Activated T-helper 1 cell treated with Interleukin-2 at 50 U/mL for 16 hours (primary cell): ENCODE results near the gene HOXD10.

ENCODE experiments used
- DNase-seq: peaks from one replicate; pipeline ENCODE4 v3.0.0-alpha.2; 2020; ENCODE audit warnings: low read depth

HOXD10 gene

DNA sequence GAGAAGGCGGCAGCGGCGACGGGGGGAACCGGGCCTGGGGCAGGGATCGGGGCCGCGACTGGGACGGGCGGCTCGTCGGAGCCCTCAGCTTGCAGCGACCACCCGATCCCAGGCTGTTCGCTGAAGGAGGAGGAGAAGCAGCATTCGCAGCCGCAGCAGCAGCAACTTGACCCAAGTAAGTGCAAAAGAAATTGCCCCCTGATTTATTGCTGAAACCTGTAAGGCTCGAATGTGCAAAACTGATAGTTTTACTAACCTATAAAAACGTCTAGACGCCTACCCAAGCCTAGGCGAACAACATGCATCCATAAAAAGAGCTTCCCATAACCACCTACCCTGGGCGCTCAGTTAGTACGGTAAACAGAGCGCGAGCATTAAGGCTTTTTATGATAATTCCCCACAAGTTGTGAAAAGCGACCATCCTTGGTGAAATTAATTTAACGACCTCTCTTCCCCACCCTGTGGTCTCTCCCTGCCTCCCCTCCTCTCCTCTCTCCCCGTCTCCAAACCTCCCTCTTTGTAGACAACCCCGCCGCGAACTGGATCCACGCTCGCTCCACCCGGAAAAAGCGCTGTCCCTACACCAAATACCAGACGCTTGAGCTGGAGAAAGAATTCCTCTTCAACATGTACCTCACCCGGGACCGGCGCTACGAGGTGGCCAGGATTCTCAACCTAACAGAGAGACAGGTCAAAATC is 7.0 kb downstream of the HOXD10 start:
- DNase-seq: no peak

DNA sequence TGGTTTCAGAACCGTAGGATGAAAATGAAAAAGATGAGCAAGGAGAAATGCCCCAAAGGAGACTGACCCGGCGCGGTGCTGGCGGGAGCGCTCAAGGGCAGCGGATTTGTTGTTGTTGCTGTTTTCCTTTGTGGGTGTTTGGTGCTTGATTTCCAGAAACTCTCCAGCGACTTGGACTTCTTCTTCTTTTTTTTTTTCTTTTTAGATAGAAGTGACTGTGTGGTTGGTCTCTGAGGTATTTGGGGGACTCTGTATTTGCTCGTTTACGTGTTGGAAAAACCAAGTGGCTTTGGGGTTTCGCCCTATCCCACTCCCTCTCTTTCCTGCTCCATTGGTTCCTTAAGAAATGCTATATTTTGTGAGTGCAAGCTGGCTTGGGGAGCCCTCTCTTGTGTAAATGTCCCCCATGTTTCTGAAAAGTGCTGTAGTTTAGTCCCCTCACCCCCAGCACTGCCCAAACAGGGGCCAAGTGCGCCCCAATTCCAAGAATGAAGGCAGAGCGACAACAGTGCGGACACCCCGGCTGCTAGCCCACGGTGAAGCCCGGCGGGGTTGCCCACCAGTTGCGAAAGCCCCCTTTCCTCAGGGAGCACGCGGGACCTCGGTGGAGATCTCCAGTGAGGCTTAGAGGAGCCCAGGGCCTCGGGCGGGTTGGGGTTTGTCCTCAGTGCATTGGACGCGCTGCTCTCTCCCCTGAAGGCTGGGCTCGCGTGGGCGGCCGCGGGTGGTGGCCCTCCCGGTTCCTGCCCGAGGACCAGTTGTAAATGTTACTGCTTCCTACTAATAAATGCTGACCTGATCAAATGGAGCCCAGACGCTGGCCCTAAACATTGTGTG is 7.8 kb downstream of the HOXD10 start:
- DNase-seq: no peak

DNA sequence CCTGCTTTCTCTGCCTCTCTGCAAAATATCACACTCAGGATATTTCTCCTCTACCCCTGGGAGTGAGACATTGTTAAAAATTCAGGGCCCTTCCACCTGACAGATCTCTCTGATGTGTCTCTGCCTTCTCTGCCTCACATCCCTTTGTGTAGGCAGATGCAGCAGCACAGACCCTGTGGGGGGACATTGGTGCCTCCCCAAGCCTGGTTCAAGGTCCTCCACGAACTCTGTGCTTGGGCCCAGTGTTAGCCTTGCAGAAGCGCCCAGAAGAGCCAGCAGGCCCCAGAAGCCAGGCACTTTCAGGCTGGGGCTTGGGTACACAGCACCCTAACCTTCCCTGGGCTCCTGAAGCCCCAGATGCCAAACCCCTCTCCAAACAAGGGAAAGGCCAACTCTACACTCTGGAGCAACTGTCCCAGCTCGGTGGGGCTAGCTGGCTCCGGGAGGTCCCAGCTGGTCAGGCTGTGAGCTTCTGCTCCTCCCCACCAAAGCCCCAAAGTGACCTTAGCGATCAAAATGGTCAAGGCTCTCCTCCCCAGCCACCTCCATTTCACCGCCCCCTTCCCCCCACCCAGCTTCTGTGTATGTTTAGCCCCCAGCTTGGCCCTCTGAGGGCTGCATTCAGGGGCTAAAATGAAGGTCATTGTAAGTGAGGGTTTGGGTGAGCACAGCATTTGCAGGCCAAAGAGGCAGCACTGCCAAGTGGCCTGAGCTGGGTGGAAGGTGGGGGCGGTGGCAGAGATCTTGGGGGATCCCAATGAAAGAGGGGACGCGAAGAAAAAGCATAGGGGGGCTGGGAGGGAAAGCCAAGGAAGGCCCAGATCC is 8.6 kb downstream of the HOXD10 start:
- DNase-seq: no peak

DNA sequence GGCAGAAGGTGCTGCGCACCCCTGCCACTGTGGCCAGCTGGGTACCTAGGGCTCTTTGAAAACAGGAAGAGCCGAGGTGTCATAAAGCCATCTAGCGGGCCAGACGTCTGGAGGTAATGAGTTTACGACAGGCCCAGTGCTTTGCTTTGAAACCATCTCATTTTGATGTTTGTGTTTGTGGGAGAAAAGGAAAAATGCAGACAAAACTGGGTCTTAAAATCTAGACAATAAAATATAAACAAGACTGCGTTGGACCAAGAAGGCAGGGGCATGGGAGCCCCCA is 9.1 kb downstream of the HOXD10 start:
- DNase-seq: no peak

DNA sequence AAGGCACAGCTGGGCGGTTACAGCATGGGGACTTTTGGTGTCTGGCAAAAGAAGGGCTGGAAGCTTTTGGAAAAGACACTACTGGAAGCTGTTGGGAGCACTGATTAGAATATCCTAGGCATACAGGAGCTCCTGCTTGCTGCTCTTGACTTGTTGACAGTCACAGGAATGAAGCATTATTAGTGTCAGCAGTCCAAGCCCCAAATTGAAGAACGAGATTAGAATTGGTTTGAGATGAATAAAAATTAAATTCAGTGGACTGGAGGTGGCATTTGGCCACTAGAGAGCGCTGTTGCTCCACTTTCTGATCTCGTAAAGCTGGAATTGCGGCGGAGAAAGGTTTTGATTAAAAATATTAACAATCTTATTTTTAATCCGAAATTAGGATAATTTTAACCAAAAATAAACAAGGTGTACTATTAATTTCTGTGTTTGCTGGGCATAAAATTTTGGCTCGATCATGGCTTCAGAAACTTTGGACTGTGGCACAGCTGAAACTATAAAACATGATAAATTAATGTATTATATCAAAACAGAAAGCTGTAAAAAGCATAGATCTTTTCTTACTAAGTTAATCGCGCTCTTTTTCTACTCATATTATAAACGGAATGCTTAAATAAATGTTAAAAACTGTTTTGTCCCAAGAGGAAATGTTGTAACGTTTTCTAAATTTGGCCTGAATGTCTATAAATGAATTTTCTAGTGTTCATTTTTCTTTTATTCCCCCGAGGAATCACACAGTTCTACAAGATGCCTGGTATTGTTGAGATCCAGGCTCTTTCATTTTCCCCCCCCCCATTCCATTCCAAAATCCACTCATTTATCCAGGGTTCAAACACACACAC is 10.6 kb downstream of the HOXD10 start:
- DNase-seq: peak; percentile 27

DNA sequence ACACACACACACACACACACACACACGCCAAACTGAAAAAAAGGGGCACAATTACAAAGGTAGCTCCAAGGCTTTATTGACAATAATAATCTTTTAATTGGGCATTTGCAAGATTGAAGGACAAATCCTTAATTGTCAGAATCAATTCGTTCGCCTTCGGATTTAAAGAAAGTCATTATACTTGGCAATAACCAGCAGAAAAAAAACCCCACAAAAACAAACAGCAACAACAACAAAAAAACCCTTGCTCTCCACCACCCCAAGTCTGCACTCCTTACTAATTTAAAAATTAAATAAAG is 11.1 kb downstream of the HOXD10 start:
- DNase-seq: no peak

DNA sequence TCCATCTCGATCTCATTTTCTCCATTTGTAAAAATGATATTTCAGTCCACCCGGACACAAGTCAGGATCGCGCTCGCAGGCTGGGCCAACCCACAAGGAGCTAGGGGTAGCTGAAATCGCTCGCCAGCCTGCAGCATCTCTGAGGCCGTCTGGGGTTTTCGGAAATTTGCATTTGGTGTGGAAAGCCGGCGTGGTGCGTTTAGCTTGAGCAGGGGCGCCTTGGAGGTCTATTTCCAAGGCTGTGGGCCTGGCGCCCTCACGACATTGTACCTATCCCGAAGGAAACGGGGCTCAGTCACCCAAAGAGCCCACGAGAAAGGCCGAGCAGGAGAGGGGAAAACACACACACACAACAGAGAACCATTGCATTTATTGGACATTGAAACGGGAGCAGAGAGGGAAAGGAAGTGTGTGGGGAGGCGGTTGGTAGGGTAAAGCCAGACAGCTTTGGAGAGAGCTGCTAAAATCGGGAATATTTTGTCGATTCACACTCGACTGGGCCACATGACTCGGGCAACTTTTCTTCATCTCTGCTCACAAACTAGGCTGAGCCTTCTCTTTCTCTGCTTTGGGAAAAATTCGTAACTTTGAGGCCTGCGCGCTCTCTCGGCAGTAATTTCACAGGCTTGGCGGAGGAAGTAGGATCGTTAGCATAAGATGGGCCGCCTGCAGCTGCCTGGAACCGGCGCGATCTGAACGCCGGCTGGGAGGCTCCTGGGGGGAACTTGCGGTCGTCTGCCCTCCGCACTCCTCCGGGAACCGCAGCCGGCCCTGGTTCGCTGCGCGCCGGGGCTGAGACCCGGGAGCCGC is 11.8 kb downstream of the HOXD10 start:
- DNase-seq: no peak

DNA sequence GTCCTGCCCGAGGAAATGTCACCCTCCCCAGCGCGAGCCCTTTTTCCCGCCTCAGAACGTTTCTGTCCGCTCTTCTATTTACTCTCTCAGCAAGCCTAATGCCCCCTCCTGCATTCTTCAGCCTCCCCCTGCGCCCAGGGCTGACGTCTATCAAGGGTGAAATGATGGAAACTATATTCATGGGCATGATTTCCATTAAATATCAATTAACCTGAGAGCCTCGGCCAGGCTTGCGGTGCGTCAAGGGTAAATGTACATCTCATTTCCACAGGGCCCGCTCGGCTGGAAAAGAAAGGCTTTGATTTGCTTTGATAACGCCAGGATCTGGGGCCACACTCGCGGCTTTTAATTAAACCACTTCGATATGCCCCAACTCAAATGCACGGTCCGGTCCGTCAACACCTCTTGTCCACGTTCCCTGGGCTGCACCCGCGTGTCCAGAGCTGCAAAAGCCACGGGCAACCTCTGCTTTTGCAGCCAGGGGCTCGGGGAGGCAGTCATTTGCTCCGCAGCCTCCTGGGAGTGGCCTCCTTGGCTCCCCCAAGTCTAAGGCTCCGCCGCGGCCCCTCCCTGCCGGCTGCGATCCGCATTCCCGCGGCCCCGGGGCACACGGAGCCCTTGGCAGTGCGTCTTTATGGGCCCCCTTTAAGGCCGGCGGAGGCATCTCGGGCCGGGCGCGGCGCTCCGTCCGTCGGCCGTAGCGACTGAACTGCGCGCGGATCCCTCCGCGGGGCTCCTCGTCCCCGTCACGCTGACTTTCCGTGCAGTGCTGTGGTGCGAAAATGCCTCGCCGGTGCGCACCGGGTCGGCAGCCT is 12.6 kb downstream of the HOXD10 start, which contains the start of gene HOXD8:
Gene HOXD8, plus strand, starts transcription at position 724 of the 815 bp plus-strand sequence. CDS start 662 bp downstream, outside the sequence.
- no peak for DNase-seq

DNA sequence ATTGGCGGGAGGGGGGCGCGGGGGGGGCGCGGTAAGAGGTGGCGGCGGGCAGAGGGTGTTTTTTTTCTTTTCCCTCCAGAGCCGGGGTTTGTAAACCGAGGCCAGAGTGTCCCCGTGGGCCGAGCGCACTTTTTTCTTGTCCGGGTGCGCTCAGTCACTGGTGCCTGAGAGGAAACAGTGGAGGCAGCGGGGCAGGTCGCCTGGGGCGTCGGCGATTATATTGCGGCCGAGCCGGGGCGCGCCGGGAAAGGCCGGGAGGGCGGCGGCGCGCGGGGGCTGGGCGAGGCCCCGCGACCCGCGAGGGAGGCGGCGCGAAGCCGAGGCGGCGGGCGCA is 13.2 kb downstream of the HOXD10 start:
- DNase-seq: no peak

DNA sequence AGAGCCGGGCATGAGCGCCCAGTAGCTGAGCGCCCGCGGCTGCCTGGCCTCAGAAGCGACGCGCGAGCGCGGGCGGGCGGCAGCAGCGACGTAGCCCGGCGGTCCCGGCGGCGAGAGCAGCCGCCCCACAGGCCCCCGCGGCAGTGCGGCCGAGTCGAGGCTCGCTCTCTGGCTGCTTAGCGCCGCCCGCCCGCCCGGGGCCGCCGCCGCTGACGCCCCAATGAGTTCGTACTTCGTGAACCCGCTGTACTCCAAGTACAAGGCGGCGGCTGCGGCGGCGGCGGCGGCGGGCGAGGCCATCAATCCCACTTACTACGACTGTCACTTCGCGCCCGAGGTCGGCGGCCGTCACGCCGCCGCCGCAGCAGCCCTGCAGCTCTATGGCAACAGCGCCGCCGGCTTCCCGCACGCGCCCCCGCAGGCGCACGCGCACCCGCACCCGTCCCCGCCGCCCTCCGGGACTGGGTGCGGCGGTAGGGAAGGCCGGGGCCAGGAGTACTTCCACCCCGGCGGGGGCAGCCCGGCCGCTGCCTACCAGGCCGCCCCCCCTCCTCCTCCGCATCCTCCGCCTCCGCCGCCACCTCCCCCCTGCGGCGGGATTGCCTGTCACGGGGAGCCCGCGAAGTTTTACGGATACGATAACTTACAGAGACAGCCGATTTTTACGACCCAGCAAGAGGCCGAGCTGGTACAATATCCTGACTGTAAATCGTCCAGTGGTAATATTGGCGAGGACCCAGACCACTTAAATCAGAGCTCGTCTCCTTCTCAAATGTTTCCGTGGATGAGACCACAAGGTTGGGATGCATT is 13.8 kb downstream of the HOXD10 start:
- no peak for DNase-seq

DNA sequence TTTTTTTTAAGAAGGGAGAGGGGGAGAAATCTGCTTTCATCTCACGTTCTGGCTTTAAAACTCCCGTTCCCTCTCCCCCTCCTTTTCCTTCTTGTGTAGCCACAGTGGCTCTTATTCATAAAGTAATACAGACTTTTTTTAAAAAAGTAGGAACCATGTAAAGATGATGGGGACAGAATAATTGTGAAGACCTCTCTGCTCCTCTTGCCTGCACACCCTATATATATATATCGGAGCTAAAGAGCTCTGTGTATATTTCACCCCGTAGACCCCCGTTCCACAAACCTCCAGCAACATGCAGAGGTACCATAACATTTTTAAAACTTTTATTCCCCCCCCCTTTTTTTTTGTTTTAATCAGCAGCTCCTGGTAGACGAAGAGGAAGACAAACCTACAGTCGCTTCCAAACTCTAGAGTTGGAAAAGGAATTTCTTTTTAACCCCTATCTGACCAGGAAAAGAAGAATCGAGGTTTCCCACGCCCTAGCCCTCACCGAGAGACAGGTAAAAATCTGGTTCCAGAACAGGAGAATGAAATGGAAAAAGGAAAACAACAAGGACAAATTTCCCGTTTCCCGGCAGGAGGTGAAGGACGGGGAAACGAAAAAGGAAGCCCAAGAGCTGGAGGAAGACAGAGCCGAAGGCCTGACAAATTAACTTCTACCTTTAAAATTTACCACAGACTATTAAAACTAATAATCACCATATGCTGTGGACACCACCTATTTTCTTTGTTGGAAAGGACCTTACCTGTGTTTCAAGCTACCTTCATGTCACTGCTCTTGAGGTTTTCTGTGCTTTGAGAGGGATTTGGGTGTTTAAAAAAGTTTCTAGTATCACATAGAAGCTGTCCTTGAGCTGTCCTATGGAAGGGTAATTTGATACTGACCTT is 14.6 kb downstream of the HOXD10 start:
- no peak for DNase-seq

DNA sequence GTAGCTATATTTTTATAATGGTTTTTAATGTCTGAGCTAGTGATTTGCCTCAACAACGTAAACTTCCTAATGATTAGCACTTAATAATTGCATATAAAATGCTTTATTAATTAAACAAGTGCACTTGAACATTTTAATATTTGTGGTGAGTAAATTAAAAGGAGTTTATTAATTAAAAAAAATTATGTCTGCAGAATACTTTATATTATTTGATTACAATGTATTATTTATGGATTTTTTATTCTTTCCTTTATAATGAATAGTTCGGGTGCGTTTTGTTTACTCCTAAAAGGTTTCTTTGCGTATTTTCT is 15.2 kb downstream of the HOXD10 start:
- DNase-seq: no peak

DNA sequence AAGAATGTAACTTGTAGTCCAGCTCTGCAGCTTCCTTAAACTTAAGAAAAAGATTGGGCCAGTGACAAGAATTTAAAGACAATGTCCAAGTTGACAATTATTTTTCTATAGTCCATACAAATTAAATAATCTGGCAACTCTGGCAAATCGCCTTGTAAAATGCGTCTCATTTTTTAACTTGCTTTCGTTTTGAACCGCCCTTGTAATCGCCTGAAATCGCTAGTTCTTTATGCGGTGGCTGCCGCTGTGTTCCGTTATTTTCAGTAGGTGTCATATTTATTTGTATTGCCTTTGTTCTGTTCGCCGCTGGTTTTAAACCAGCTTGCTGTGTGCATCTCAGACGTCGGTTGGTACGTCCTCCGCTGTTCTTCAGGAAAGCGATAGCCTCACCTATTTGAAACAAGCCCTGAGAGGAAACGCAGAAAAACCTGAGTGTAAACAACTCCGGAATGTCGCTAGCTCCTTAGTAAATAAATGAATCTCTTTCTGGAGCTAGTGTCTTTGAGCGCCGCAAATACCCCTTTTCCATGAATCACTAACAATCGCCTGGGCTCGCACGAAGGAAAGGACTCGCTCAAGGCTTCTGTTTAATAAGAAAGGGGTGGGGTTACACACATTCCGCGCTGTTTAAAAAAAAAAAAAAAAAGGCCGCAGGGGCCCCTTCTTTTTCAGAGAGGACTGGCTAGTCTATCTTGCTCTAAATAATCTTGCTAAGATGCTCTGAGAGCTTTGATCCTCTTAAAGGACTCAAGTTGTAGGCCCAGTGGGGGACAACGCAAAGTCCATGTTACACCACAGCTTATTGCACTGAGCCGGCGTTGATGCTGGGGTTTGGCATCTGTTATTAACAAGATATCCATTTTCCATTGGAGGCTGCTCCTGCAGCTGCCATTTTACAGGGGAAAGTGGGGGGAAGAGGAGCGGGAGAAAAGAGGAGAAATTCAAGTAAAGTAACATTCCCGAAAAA is 15.9 kb downstream of the HOXD10 start:
- no peak for DNase-seq

DNA sequence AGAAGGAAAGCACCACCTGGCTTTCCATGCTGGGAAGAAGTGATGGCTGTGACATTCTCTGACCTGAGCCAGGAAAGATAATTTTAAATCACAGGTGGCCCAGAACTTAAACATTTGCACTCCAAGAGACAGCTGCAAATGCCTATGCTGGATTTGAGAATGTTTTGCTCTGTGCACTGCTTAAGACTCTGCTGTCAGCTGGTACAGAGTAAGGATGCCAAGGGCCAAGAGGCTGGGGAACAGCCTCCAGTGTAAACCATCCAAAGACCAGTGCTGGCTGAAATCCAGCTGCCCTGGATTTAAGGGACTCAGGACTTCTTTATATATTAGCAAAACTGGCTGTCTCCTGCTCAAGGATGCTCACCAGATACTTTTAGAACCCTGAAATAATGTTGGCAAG is 16.8 kb downstream of the HOXD10 start:
- DNase-seq: no peak

DNA sequence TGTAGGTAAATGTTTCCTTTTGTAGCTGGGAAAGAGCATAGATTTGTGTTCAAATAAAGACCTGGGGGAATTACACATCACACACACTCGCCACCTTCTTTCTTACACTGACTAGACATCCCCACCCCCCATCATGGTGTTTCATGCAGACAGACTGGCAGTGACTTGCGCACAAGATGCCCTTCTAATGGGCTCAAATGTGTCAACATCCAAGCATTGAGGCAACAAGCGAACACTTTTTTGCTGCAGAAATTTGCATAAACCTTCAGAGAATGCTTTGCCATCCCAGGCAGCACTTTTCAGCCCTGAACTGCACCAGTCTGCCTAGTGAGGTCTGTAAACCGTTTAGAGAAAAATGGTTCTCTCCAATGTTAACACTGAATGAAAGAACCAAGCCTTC is 17.5 kb downstream of the HOXD10 start:
- no peak for DNase-seq

DNA sequence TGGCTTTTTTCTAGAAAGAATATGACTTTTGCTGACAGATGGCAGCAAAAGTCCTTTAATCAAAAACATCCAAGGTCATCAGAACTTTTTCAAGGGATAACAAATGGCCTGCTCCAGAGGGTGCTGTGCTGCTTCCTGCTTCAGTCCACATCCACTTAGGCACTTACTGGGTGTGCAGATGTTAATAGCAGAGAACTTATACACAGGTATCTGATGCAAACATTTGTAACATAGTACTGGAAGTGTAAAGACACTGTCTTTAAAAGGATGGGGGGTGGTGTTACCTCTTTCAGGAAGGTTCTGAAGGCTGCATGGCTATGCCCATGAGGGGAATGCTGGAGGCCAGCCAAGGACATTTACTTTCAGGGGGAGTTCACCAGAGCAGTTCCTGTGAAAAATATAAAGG is 18.5 kb downstream of the HOXD10 start:
- DNase-seq: no peak

DNA sequence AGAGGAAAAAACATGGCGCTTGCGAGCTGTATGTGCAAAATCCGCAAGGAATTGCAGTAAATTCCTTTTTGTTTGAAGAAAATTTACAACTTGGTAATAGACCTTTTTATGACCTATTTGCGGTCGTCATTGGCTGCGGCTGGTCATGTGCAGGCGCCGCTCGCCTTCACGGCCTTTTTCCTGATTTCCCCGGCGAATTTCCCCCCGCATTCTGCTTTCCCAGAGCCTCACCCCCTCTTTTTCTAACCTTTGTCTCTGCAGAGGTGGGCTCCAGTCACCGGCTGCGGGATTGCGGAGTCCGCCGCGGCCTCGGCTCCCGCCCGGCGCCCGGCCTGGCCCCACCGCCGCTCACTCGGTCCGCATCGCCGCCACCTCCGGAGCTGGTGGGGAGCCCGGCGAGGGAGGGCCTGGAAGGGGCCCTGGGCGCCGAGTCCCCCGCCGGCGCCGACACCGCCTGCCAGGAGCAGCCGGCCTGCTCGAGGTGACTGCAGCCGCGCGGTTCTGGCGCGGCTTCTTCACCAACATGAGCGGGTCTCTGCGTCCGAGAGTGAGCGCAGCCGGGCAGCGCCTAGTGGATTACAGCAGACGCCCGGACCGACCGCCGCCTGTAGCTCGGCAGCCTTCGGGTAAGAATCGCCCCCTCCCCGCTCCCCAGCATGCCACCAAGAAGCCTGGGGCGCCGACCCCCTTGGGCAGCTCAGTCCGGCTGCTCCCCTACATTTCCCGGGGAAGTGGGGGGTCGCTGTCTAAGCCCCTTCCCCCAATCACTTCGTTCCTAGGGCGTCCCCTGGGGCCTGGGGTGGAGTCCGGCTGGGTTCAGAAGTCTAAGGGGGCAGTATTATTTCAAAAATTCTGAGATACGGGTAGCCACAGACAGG is 20.0 kb downstream of the HOXD10 start:
- no peak for DNase-seq
